Coronary artery (tissue), 2 donors: ENCODE results near the gene FRMD3.

ENCODE experiments used
- DNase-seq: peaks from one replicate; pipeline ENCODE4 v3.0.0-alpha.2; 2017; ENCODE audit warnings: low spot score
- H3K27ac ChIP-seq, 2 donors: fragments of 200-600 bp; sonication (generic); one replicate each; pipeline ENCODE4 v1.5.1; 2016 to 2019
- H3K4me3 ChIP-seq: fragments of 200-600 bp; sonication (generic); 2 replicates; pipeline ENCODE4 v1.5.1; 2016; ENCODE audit warnings: mild to moderate bottlenecking, moderate library complexity
- CTCF ChIP-seq: fragments of 200-600 bp; sonication (generic); IDR thresholded peaks from one replicate; pipeline ENCODE4 v1.5.1; 2019; ENCODE audit warnings: antibody characterized with exemption

Gene FRMD3

GRCh38 chr9:83197591-83197990 is 340.6 kb downstream of the FRMD3 start:
- no peak overlapping the region for H3K4me3 ChIP-seq
- DNase-seq: no peak
- TF ChIP-seq CTCF: no peak
- H3K27ac ChIP-seq: no peak overlapping the region

GRCh38 chr9:83196946-83197345 is 341.3 kb downstream of the FRMD3 start:
- H3K27ac ChIP-seq: no peak overlapping the region
- no peak for DNase-seq
- no peak overlapping the region for H3K4me3 ChIP-seq
- TF ChIP-seq CTCF: no peak
